DOHH2 (cell line): ENCODE measurements around the gene CPA5.

ENCODE experiments used
- EZH2phosphoT487 ChIP-seq: fragments of 200-600 bp; sonication (generic); IDR thresholded peaks from 2 replicates; pipeline ENCODE4 v1.6.1; 2017; ENCODE audit warnings: borderline replicate concordance, mild to moderate bottlenecking, antibody characterized with exemption, low read length, moderate library complexity, mixed read lengths
- TF ChIP-seq, protein P1 (sequence below): fragments of 200-600 bp; sonication (generic); IDR thresholded peaks from one replicate; pipeline ENCODE4 v1.5.1; 2014; ENCODE audit warnings: antibody characterized with exemption, mild to moderate bottlenecking, low read depth, low read length; ENCODE audit not compliant: poor library complexity, severe bottlenecking

DNA sequence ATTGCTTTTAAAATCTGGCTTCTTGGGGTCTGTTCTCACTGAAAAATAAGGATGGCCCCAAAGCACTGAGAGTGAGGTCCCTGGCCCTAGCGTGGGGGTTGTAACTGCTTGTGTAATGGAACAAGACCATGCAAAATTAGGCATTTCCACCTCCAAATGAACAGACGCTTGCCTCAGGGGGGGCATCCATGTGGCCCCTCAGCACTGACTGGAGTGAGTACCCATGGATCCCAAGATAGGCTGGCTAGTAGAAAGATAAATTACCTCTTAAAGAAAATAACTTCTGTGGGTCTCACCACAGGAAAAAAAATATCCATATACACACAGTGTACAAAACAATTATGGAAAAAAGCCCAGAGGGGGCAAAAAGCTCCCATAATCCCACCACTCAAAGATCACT lies 20.5 kb downstream of the CPA5 start:
- TF ChIP-seq, protein P1, sequence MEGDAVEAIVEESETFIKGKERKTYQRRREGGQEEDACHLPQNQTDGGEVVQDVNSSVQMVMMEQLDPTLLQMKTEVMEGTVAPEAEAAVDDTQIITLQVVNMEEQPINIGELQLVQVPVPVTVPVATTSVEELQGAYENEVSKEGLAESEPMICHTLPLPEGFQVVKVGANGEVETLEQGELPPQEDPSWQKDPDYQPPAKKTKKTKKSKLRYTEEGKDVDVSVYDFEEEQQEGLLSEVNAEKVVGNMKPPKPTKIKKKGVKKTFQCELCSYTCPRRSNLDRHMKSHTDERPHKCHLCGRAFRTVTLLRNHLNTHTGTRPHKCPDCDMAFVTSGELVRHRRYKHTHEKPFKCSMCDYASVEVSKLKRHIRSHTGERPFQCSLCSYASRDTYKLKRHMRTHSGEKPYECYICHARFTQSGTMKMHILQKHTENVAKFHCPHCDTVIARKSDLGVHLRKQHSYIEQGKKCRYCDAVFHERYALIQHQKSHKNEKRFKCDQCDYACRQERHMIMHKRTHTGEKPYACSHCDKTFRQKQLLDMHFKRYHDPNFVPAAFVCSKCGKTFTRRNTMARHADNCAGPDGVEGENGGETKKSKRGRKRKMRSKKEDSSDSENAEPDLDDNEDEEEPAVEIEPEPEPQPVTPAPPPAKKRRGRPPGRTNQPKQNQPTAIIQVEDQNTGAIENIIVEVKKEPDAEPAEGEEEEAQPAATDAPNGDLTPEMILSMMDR = no peak
- no peak for TF ChIP-seq EZH2phosphoT487
